Fibroblast of lung (primary cell): ENCODE results near the gene SLC4A8. TPM values are rescaled to one million over a fixed set of nuclear protein-coding genes. Genes with fewer than 3 reads are reported as not detected.

Experiments
- DNase-seq, 2 donors: peaks; one replicate each; pipeline versions ENCODE4 v3.0.0 to v3.0.0-alpha.2; 2010; ENCODE audit warnings: low read depth in 2 of 2
- H2AFZ ChIP-seq: 2 replicates; pipeline ENCODE4 v1.5.1; 2012; ENCODE audit warnings: low read length, control low read depth, inconsistent platforms
- H3K27ac ChIP-seq: 2 replicates; pipeline ENCODE4 v1.5.1; 2011; ENCODE audit warnings: low read length, control low read depth; ENCODE audit not compliant: insufficient read depth
- H3K27me3 ChIP-seq: 2 replicates; pipeline ENCODE4 v1.5.1; 2011; ENCODE audit warnings: mild to moderate bottlenecking, low read length; ENCODE audit not compliant: control insufficient read depth, insufficient read depth
- H3K36me3 ChIP-seq: 2 replicates; pipeline ENCODE4 v1.5.1; 2011; ENCODE audit warnings: low read length; ENCODE audit not compliant: control insufficient read depth, insufficient read depth
- H3K4me1 ChIP-seq: 2 replicates; pipeline ENCODE4 v1.5.1; 2011; ENCODE audit warnings: low read length; ENCODE audit not compliant: control insufficient read depth, insufficient read depth; ENCODE audit errors: extremely low read depth
- H3K4me2 ChIP-seq: 2 replicates; pipeline ENCODE4 v1.5.1; 2011; ENCODE audit warnings: low read length, control low read depth; ENCODE audit not compliant: insufficient read depth; ENCODE audit errors: extremely low read depth
- H3K4me3 ChIP-seq, 4 experiments: fragments of 200-600 bp in 1 of 4; sonication (generic) in 1 of 4; replicated peaks in 1 of 4; 2 replicates each; pipeline ENCODE4 v1.5.1; 2011 to 2016; ENCODE audit warnings: low read length in 4 of 4, low read depth in 3 of 4, mild to moderate bottlenecking in 3 of 4, control low read depth in 2 of 4, inconsistent platforms in 1 of 4, mixed read lengths in 1 of 4; ENCODE audit not compliant: insufficient read depth in 1 of 4; ENCODE audit errors: control extremely low read depth in 1 of 4
- H3K79me2 ChIP-seq: 2 replicates; pipeline ENCODE4 v1.5.1; 2012; ENCODE audit warnings: mild to moderate bottlenecking, low read length, inconsistent platforms; ENCODE audit not compliant: control insufficient read depth, insufficient read depth
- H3K9ac ChIP-seq: 2 replicates; pipeline ENCODE4 v1.5.1; 2011; ENCODE audit warnings: mild to moderate bottlenecking, low read length, control low read depth; ENCODE audit not compliant: insufficient read depth
- H3K9me3 ChIP-seq: 2 replicates; pipeline ENCODE4 v1.5.1; 2012; ENCODE audit warnings: low read depth, low read length; ENCODE audit not compliant: control insufficient read depth, insufficient read depth
- H4K20me1 ChIP-seq: 2 replicates; pipeline ENCODE4 v1.5.1; 2011; ENCODE audit warnings: low read length; ENCODE audit not compliant: control insufficient read depth, insufficient read depth; ENCODE audit errors: extremely low read depth
- EZH2 ChIP-seq: IDR thresholded peaks from 2 replicates; pipeline ENCODE4 v1.5.1; 2012; ENCODE audit warnings: low read length, control low read depth, mild to moderate bottlenecking; ENCODE audit errors: missing control alignments
- polyA plus RNA-seq, 2 donors: library from polyadenylated mRNA; depleted of rRNA in 1 of 2; stranded (reverse) in 1 of 2; unstranded in 1 of 2; fragments of >200 nt; gene quantifications; 2 replicates each; pipeline ENCODE4 v1.2.1, GENCODE V29; 2011 to 2012; ENCODE audit warnings: missing spikeins in 1 of 2
- total RNA-seq: library from RNA; depleted of rRNA; stranded (reverse); fragments of >200 nt; gene quantifications from 2 replicates; pipeline ENCODE4 v1.2.1, GENCODE V29; 2014
- TF ChIP-seq, protein P1 (sequence below), 2 donors: IDR thresholded peaks in 1 of 2; conservative IDR thresholded peaks in 1 of 2; 1 replicate in 1 of 2; 2 replicates in 1 of 2; pipeline ENCODE4 v1.5.1; 2011 to 2012; ENCODE audit warnings: low read length in 2 of 2, control low read depth in 1 of 2, inconsistent platforms in 1 of 2, low read depth in 1 of 2, mild to moderate bottlenecking in 1 of 2

The SLC4A8 gene
- total and polyA plus RNA-seq, 2 donors (not counting 1 experiment from before 2014, with no cell fraction given), result 4.9 to 7.3 TPM

DNA sequence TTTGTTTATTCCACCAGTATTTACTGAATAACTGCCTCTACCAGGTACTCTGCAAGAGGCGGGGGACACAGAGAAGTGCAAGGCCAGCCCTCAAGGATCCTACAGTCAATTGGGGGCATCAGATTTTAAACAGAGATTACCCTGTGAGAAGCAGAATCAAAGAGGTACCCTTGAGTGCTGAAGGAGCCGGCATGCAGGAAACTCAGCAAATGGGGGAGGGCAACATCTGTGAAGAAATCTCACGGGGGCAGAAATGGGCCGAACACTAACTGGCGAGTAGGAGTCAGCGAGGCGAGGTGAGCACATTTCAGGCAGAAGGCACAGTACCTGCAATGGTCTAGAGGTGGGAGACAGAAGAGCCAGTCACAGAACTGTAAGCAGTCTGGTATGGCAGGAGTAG is 42.5 kb upstream of the SLC4A8 start:
- peaks cover 11% of the 10 kb centered on the region for H3K36me3 ChIP-seq

DNA sequence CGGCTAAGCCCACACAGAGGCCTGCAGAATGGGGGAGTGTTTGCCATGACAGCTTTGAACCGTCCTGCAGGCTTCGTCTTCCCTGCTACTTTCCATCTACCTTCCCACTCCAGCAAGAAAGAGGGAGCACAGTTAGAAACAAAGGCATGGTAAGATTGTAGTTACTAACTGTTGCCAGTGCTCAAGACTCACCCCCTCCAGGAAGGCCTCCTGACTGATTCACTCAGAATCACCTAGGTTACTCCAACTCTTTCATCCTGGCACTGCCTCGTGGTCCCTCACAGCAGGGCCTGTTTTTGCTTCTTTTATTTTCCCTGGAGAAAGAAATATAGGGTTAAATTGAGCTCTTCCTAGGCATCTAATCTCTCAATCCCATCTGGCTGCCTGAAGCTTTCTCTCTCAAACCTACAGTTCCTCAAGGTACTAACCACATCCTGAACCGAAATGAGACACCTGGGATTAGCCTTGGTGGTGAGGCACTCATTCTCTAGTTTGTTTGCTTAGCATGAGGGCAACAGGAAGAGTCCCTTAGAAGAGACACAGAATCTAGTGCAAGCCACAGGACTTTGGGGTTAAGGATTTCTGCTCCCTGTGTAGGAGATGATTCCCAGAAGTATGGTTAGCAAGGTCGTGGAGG is 41.2 kb upstream of the SLC4A8 start:
- H3K4me3 ChIP-seq, result no peak overlapping the region
- no peaks in the 10 kb centered on the region for H3K79me2 ChIP-seq
- no peak overlapping the region for H3K9ac ChIP-seq
- no peaks in the 10 kb centered on the region for H3K9me3 ChIP-seq
- no peaks in the 10 kb centered on the region for H4K20me1 ChIP-seq
- no peak overlapping the region for H3K27ac ChIP-seq
- peaks cover 2% of the 10 kb centered on the region for H3K4me1 ChIP-seq
- H3K27me3 ChIP-seq, result no peaks in the 10 kb centered on the region
- H3K4me2 ChIP-seq, result no peak overlapping the region
- H3K36me3 ChIP-seq, result peaks cover 7% of the 10 kb centered on the region
- TF ChIP-seq EZH2, result no peak
- TF ChIP-seq, protein P1, sequence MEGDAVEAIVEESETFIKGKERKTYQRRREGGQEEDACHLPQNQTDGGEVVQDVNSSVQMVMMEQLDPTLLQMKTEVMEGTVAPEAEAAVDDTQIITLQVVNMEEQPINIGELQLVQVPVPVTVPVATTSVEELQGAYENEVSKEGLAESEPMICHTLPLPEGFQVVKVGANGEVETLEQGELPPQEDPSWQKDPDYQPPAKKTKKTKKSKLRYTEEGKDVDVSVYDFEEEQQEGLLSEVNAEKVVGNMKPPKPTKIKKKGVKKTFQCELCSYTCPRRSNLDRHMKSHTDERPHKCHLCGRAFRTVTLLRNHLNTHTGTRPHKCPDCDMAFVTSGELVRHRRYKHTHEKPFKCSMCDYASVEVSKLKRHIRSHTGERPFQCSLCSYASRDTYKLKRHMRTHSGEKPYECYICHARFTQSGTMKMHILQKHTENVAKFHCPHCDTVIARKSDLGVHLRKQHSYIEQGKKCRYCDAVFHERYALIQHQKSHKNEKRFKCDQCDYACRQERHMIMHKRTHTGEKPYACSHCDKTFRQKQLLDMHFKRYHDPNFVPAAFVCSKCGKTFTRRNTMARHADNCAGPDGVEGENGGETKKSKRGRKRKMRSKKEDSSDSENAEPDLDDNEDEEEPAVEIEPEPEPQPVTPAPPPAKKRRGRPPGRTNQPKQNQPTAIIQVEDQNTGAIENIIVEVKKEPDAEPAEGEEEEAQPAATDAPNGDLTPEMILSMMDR (conservative IDR thresholded peaks at IDR 0.05 in 1 of 2, IDR thresholded peaks at IDR 0.05 in 1 of 2; ENCODE audit: low read depth in 1 of 2, low read length in 2 of 2), result no peak
- no peak overlapping the region for H2AFZ ChIP-seq
- no peak for DNase-seq

More for the DNA sequence above, 42.5 kb upstream of the SLC4A8 start:
- H3K79me2 ChIP-seq, result no peaks in the 10 kb centered on the region
- TF ChIP-seq EZH2, result no peak
- TF ChIP-seq, protein P1 (conservative IDR thresholded peaks at IDR 0.05 in 1 of 2, IDR thresholded peaks at IDR 0.05 in 1 of 2; ENCODE audit: low read depth in 1 of 2, low read length in 2 of 2), result no peak
- no peak overlapping the region for H2AFZ ChIP-seq
- no peak for DNase-seq
- H3K4me3 ChIP-seq, result no peak overlapping the region
- no peaks in the 10 kb centered on the region for H4K20me1 ChIP-seq
- H3K9me3 ChIP-seq, result no peaks in the 10 kb centered on the region
- H3K4me2 ChIP-seq, result no peak overlapping the region
- H3K27me3 ChIP-seq, result no peaks in the 10 kb centered on the region
- H3K4me1 ChIP-seq, result no peaks in the 10 kb centered on the region
- no peak overlapping the region for H3K9ac ChIP-seq
- no peak overlapping the region for H3K27ac ChIP-seq

DNA sequence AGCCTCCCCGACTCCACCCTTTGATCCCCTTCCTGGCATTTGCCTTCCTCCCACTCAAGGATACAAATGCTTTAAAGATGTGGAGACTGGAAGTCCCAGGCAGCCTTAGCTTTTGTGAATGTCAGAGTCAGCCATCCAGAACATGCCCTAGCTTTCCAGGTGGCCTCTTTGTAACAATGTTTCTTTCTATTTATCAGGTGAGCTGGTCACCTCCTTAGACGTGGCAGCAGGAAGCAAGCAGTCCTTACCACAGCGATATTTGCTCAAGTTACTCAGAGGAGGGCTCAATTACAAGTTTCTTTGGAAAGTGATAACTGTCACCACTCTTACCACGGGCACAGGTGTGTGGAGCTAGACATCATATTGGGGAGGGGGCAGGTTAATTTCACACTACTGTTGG is 38.3 kb upstream of the SLC4A8 start:
- H3K4me2 ChIP-seq, result no peak overlapping the region
- no peak overlapping the region for H3K9ac ChIP-seq
- H3K4me1 ChIP-seq, result peaks cover 26% of the 10 kb centered on the region
- peaks cover 4% of the 10 kb centered on the region for H3K79me2 ChIP-seq
- peaks cover 2% of the 10 kb centered on the region for H3K36me3 ChIP-seq
- H3K27me3 ChIP-seq, result no peaks in the 10 kb centered on the region
- H2AFZ ChIP-seq, result no peak overlapping the region
- no peaks in the 10 kb centered on the region for H4K20me1 ChIP-seq
- H3K27ac ChIP-seq, result no peak overlapping the region
- DNase-seq, result no peak
- no peak for TF ChIP-seq EZH2
- TF ChIP-seq, protein P1 (conservative IDR thresholded peaks at IDR 0.05 in 1 of 2, IDR thresholded peaks at IDR 0.05 in 1 of 2; ENCODE audit: low read depth in 1 of 2, low read length in 2 of 2), result no peak
- H3K9me3 ChIP-seq, result no peaks in the 10 kb centered on the region
- no peak overlapping the region for H3K4me3 ChIP-seq
